Globus pallidus (tissue), 1 donor: Measurements from ENCODE around the gene RGP1.

ENCODE experiments used
- DNase-seq: peaks from one replicate; pipeline ENCODE4 v3.0.0-alpha.2; 2015; ENCODE audit warnings: low spot score

The RGP1 gene

DNA sequence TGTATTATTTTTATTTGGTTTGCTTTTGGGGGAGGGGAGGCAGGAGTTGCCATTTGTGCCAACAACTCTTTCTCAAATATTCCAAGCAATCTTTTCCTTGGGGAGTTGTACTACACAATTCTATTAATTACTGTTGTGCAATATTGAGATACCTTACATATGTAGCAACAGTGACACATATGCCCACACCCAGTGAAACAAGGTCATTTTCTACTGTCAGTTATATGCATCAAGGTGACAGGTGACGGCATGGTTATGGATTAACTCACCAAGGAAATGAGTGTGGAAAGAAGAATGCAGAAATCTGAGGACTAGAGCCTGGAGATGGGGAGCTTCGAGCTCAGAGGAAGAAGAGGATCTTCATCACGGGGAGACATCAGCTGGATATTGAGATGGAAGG lies 22.9 kb downstream of the RGP1 start:
- no peak for DNase-seq

DNA sequence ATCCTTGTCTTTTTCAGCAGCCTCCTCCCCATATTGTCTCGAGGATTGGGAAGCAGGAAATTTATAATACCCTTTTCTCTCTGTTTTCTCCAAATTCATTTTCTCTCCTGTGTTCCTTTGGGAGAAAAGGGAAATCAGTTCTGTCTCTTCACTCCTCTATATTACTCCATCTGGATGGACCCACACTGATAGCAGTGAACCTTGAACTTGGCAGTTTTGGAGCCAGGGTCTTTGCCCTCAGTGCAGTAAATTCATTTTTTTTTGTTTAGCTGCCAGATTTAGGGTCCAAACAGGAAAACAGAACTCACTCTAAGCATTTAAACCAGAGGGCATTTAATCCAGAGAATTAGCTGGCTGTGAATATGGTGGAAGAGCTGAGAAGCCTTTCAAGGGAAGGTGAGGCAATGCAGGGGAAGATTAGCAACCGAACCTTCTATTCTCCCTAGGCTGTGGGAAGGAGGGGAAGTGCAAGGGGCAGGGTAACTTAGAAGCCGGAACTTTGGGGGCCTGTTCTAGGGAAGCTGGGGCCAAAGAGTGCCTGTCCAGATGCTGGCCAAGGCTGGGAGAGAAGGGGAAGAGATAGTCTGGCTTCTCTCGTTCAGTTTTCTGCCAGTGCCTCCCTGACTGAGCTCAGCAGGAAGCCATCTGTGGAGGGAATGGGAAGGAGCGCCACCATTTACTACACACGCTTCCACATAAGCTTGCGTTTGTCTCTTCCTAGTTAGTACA lies 26.0 kb downstream of the RGP1 start:
- DNase-seq = peak; percentile 47

DNA sequence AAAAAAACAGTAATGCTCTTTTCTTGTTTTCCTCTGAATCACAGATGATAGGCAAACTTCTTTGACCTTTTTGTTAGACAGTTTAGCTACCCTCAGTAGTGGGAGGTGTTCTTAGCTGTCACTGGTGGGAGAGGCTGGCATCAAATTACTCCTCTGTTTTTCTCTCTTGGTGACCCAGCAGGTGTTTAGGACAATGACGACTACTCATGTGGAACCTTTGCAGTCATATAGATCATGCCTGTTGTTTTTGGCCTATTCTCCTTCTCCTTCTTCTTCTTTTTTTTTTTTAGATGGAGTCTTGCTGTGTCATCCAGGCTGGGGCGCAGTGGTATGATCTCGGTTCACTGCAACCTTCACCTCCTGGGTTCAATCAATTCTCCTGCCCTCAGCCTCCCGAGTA lies 26.9 kb downstream of the RGP1 start:
- no peak for DNase-seq

GRCh38 chr9:35778496-35778895 lies 29.4 kb downstream of the RGP1 start:
- DNase-seq = no peak

DNA sequence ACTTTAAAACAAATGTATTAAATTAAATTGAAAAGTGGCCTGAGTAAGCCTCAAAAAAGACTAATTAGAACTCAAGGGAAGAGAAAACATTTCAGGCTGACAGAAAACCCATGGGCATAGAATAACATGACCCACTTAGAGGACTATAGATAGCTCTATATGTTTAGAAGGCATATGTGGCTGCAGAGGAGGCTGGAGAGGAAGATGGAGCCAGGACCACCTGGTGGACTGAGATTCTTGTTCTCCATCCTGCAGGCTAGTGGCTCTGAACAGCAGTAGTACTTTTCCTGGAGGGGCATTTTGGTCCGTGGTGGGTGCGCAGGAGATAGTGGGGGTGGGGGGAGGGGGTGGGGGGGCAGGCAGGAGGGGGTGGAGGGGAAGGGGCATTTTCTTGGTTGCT lies 32.0 kb downstream of the RGP1 start:
- no peak for DNase-seq

- DNase-seq = no peak
These were observed 34.3 kb downstream of the RGP1 start for GRCh38 chr9:35783418-35783817.

DNA sequence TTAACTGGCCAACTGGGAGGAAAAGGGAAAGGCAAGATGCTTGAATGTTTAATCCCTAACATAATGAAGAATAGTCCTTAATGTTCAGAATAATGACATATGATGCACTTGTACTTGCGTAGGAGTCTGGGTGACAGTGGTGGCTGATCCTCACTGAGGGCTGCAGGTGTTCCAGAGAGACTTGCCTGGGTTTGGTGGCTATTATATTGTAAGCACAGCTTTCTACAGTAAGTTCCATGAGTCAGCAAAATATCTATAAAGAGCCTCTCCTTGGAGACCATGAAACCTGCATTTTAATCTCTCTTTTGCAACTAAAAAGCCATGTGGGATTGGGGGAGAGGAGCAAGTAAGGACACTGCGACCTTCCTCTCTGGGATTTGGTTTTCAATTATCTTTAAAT lies 40.5 kb downstream of the RGP1 start:
- no peak for DNase-seq

DNA sequence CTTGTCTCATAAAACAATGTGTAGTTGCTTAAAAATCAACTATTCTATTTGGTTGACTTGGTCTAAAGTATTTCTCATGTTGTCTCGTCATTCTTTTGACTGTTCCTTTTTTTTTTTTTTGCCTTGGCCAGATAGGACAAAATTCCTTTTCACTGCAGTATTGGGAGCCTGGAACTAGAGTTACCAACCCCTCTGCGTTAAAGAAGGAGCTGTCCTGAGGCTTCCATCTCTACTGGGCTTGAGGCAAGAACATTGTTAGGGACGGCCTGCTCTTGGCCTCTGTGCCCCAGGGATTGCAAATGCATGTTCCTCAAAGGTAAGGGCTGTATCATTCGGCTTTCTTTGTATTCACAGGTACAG lies 40.9 kb downstream of the RGP1 start:
- no peak for DNase-seq

DNA sequence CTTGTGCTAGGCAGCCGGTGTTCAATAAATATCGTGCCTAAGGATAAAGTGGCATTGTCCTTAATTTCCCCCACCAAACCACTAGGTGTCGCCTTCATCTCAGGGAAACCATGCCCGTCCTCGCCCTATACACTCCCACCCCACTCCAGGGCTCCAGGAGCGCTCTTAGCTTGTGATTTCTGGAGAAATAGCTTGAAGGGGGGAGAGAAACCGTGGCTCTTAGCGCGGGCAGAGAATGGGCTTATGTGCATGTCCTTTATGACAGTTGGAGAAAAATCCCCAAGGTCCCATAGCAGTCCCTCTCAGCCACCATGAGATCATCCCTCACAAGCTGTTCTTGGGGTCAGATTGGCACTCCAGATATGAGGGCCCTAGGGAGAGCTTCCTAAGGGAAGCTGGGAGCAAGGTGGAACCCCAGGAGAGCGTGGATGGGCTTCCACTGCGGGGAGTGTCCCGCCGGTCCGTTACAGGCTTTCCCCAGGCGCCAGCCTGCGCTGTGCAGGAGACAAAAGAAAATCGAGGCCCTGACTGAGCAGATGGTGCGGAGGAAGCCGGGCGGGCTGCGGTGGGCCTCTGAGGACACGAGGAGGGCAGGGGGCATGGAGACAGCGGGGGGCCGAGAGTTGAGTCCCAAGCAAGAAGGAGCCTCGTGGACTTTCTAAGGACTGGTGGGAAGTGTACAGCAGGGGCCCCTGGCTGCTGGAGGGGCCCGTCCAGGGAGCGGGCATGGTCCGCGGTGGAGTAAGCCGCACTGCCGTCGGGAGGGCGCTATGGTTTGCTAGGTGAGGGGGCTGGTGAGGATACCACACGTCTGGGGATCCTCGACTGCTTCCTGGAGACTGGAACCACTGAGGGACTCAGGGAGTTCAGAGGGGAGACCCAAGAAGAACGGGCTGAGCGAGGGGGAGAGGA lies 41.6 kb downstream of the RGP1 start:
- DNase-seq = peak; percentile 74

GRCh38 chr9:35791297-35791921 lies 42.3 kb downstream of the RGP1 start, which contains the start of gene NPR2:
Gene NPR2 (plus strand): TSS chr9:35791591. CDS start chr9:35792409, 818 bp downstream.
- no peak for DNase-seq

- DNase-seq = no peak
These were observed 43.1 kb downstream of the RGP1 start for GRCh38 chr9:35792024-35792813.

DNA sequence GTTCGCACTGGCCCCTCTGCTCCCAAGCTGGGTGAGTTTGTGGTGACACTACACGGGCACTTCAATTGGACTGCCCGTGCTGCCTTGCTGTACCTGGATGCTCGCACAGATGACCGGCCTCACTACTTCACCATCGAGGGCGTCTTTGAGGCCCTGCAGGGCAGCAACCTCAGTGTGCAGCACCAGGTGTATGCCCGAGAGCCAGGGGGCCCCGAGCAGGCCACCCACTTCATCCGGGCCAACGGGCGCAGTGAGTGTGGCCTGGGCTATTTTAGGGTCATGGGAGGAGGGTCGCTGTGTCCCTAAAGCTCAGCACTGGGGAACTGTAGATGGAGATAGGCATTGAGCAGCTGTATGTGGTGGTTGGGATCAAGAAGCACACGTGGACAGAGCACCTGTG lies 43.7 kb downstream of the RGP1 start:
- no peak for DNase-seq

DNA sequence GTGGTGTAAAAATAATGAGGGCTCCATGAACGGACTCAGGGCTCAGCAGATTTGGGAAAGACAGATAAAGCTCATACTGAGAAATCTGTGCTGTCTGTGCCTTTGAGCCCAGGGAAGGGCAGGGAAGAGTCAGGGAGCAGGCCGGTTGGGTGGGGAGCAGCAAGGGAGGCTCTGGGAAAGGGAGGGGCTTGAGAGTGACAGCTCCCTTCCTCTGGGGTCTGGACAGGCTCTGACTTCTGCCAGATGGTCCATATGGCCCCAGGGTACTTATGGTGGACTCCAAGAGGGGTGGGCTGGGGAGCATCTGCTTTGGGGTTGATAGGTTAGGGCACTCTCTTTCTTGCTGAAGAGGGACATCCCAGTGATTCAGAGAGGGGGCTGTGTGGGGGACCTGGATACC lies 44.4 kb downstream of the RGP1 start:
- DNase-seq = no peak

DNA sequence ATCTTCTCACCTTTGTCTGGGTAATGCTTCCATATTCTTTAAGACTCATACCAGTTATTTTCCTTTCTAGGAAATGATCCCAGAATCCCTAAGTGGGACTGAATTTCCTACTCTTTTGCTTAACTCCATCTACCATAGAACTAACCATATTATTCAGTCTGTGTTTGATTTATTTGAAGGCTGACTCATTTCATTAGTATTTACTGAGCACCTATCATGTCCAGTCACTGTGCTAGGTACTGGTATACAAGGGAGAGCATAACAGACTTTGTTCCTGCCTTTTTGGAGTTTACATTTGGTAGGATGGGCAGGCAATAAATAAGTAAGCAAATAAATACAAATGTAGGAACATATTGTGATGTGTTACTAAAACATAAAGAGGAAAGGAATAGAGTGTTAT lies 46.6 kb downstream of the RGP1 start:
- DNase-seq = no peak

DNA sequence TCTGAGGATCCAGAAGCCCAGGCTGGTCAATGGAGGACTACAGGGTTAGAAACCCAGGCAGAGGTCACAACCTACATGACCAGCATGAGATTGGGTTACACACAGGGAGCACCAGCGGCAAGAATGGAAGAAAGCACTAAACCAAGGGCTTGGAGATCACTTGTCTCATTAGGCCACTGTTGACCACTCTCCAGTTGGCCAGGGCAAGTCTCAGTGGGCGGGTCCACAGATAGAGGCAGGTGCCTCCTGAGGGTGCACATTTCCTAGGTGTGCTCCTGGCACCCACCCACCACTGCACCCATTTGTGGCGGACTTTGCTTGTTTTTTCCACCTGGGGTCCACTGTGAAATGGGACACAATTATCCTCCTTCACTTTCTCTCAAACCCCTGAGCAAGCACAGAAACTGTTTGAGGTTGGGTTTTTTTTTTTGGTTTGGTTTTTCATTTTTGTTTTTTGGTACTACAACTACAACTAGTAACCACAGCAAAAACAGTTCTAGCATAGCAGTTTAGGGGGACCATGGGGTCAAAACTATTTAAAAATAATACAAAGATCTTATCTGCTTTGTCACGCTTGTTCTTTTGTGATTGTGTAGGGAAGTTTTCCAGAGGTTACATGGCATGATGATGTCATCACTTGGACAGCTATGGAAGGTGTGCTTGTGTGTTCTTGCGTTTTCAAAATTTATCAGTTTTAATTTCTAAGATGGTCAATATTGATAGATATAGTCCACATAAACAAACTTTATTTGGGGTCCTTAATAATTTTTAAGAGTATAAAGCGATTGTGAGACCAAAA lies 48.4 kb downstream of the RGP1 start:
- DNase-seq = no peak

- DNase-seq = no peak
These were observed 49.7 kb downstream of the RGP1 start for GRCh38 chr9:35798658-35799374.

DNA sequence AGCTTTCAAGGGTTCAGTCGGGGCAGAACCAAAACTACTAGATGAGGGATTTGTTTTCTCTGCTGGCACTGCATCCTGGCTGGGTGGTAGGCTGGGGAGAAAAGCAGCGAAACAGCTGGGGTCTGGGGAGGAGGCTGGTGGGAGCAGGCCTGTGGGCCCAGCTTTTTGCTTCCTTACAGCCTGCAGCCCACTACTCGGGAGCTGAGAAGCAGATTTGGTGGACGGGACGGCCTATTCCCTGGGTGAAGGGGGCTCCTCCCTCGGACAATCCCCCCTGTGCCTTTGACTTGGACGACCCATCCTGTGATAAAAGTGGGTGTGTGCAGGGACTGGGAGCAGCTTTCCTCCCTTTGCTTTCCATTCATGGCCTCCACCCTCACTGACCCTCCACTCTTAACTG lies 51.4 kb downstream of the RGP1 start:
- DNase-seq = no peak

DNA sequence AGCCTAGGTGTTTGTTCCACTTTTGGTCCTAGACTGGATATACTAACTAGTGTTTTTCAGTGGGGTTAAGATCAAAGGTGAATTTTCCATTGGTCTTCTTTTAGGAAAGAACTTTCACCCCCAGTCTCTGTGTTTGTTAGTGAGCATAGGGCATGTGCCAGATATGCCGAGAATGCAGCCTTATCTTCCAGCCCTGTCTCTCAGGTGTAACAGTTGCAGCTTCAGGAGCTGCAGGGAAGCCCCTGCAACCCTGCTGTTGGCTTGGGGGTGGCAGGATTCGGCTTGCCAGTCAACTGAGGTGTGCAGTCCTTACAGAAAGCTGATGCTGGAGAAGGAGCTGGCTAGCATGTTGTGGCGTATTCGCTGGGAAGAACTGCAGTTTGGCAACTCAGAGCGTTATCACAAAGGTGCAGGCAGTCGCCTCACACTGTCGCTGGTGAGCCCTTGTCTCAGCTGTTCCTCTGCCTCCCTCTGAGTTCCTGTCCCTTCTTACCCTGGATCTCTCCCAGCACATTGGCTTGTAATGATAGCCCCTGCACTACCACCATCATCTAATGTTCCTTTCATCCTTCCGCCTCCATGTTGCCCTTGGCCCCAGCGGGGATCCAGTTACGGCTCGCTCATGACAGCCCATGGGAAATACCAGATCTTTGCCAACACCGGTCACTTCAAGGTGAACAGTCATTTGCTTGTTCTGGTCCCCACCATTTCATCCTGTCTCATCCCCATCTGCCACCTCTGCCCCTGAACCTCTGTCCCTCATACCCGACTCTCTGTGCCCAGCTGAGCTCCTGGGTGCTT lies 52.4 kb downstream of the RGP1 start:
- no peak for DNase-seq

DNA sequence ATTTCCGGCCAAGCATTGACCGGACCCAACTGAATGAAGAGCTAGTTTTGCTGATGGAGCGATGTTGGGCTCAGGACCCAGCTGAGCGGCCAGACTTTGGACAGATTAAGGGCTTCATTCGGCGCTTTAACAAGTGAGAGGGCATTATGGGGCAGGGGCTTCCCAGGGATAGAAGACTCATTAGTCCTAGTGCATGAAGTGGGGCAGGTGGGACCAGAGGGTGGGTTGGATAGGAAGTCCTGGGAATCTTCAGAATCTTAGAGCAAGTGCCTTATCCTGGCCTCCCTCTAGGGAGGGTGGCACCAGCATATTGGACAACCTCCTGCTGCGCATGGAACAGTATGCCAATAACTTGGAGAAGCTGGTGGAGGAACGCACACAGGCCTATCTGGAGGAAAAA lies 57.0 kb downstream of the RGP1 start:
- DNase-seq = no peak
